Naive thymus-derived CD8-positive, alpha-beta T cell (primary cell): ENCODE data around the gene MAFB. TPM values are rescaled to one million over a fixed set of nuclear protein-coding genes. Genes with fewer than 3 reads are reported as not detected.

Source experiments
- ATAC-seq, 2 donors: fragments of 150-1000 bp; cut with Tn5 transposase in 1 of 2; sonication (Bioruptor Pico), chemical (Tn5 transposase) in 1 of 2; 1 replicate in 1 of 2; 2 replicates in 1 of 2; pipeline ENCODE4 v1.10.0; 2021; ENCODE audit warnings: mild to moderate bottlenecking in 2 of 2, moderate library complexity in 2 of 2
- POLR2A ChIA-PET: fragments of 350-600 bp; sonication (Branson Sonifier 250); formaldehyde crosslinking; loops from one replicate; lab custom pipeline; 2021; ENCODE audit warnings: antibody characterized with exemption; lab: Charles Lee
- DNase-seq, 10 donors: peaks; one replicate each; pipeline versions ENCODE4 v3.0.0 to v3.0.0-alpha.2; 2020 to 2022
- H3K27ac Mint-ChIP-seq, 10 donors: one replicate each; pipeline ENCODE4 v1.8.0; 2020 to 2022; ENCODE audit warnings: mild to moderate bottlenecking in 10 of 10, mixed read lengths in 10 of 10, moderate library complexity in 4 of 10, inconsistent platforms in 1 of 10
- H3K27me3 Mint-ChIP-seq, 5 donors: one replicate each; pipeline ENCODE4 v1.8.0; 2021 to 2022; ENCODE audit warnings: mixed read lengths in 5 of 5
- H3K36me3 Mint-ChIP-seq, 3 donors: one replicate each; pipeline ENCODE4 v1.8.0; 2020 to 2022; ENCODE audit warnings: mixed read lengths in 3 of 3, mild to moderate bottlenecking in 2 of 3, inconsistent platforms in 1 of 3
- H3K4me1 Mint-ChIP-seq, 4 donors: one replicate each; pipeline ENCODE4 v1.8.0; 2021 to 2022; ENCODE audit warnings: mixed read lengths in 4 of 4
- H3K4me3 Mint-ChIP-seq, 10 donors: one replicate each; pipeline ENCODE4 v1.8.0; 2020 to 2022; ENCODE audit warnings: mild to moderate bottlenecking in 10 of 10, mixed read lengths in 10 of 10, moderate library complexity in 6 of 10, inconsistent platforms in 1 of 10
- H3K9me3 Mint-ChIP-seq, 9 donors: one replicate each; pipeline ENCODE4 v1.8.0; 2020 to 2022; ENCODE audit warnings: mixed read lengths in 9 of 9, mild to moderate bottlenecking in 3 of 9, inconsistent platforms in 1 of 9, moderate library complexity in 1 of 9
- polyA plus RNA-seq, 3 donors: library from polyadenylated mRNA; unstranded; fragments of 300-500 nt; fragmentation: Illumina TruSeq; gene quantifications; one replicate each; pipeline ENCODE4 v1.2.3, GENCODE V29; 2021
- total RNA-seq, 8 experiments: library from RNA in 2 of 8; stranded (reverse) in 2 of 8; gene quantifications; one replicate each; pipeline ENCODE4 v1.2.3 and lab custom pipeline; 2021 to 2026

The MAFB gene
- total and polyA plus RNA-seq, 5 experiments from 2014 or later = 0.08 to 1.3 (median 1.1) TPM; not detected in 2

GRCh38 chr20:40641809-40642208 lies 47.2 kb downstream of the MAFB start:
- Mint-ChIP-seq H3K4me1 (peaks cover 0 to under 1% (median 0%) of the 10 kb centered on the region in 4 donors), H3K9me3 (peaks cover 0 to 15% (median 0%) of the 10 kb centered on the region in 9 donors), H3K27ac (no peak overlapping the region), H3K4me3 (no peak overlapping the region), H3K36me3 (no peaks in the 10 kb centered on the region), H3K27me3 (peaks cover 0 to 17% (median 4%) of the 10 kb centered on the region in 5 donors)
- ATAC-seq = no peak
- no peak for DNase-seq
- POLR2A ChIA-PET = no interaction called here

- Mint-ChIP-seq H3K36me3 (no peaks in the 10 kb centered on the region), H3K27ac (no peak overlapping the region), H3K4me3 (no peak overlapping the region), H3K27me3 (peaks cover 0 to 16% (median 3%) of the 10 kb centered on the region in 5 donors), H3K9me3 (peaks cover 0 to 18% (median 0%) of the 10 kb centered on the region in 9 donors), H3K4me1 (no peaks in the 10 kb centered on the region)
- no peak for ATAC-seq
- no peak for DNase-seq
- POLR2A ChIA-PET = no interaction called here
These were observed 47.8 kb downstream of the MAFB start for GRCh38 chr20:40641202-40641601.

- Mint-ChIP-seq H3K9me3 (peaks cover 0 to 18% (median 0%) of the 10 kb centered on the region in 9 donors), H3K4me1 (no peaks in the 10 kb centered on the region), H3K27me3 (peaks cover 0 to 16% (median 3%) of the 10 kb centered on the region in 5 donors), H3K27ac (no peak overlapping the region), H3K4me3 (no peak overlapping the region), H3K36me3 (no peaks in the 10 kb centered on the region)
- POLR2A ChIA-PET = no interaction called here
- ATAC-seq (no peak), DNase-seq (no peak)
These were observed 48.4 kb downstream of the MAFB start for GRCh38 chr20:40640667-40641066.

- H3K4me1 Mint-ChIP-seq = no peaks in the 10 kb centered on the region
- no peaks in the 10 kb centered on the region for H3K36me3 Mint-ChIP-seq
- H3K9me3 Mint-ChIP-seq = peaks cover 0 to 18% (median 0%) of the 10 kb centered on the region in 9 donors
- peaks cover 0 to 16% (median 3%) of the 10 kb centered on the region in 5 donors for H3K27me3 Mint-ChIP-seq
- DNase-seq (no peak), ATAC-seq (no peak)
- H3K27ac Mint-ChIP-seq = no peak overlapping the region
- POLR2A ChIA-PET = no interaction called here
- H3K4me3 Mint-ChIP-seq = no peak overlapping the region
These were observed 49.2 kb downstream of the MAFB start for GRCh38 chr20:40639676-40640355.

- no peak for DNase-seq
- H3K27ac Mint-ChIP-seq = no peak overlapping the region
- H3K27me3 Mint-ChIP-seq = peaks cover 0 to 16% (median 5%) of the 10 kb centered on the region in 5 donors
- ATAC-seq = no peak
- no peak overlapping the region for H3K4me3 Mint-ChIP-seq
- H3K36me3 Mint-ChIP-seq = no peaks in the 10 kb centered on the region
- peaks cover 0 to 18% (median 0%) of the 10 kb centered on the region in 9 donors for H3K9me3 Mint-ChIP-seq
- POLR2A ChIA-PET = no interaction called here
- H3K4me1 Mint-ChIP-seq = no peaks in the 10 kb centered on the region
These were observed 49.9 kb downstream of the MAFB start for GRCh38 chr20:40639132-40639531.

- Mint-ChIP-seq H3K27me3 (peaks cover 0 to 16% (median 5%) of the 10 kb centered on the region in 5 donors), H3K4me3 (no peak overlapping the region), H3K9me3 (peaks cover 0 to 18% (median 0%) of the 10 kb centered on the region in 9 donors), H3K4me1 (no peaks in the 10 kb centered on the region), H3K36me3 (no peaks in the 10 kb centered on the region), H3K27ac (no peak overlapping the region)
- ATAC-seq (no peak), DNase-seq (no peak)
- POLR2A ChIA-PET = no interaction called here
These were observed 50.6 kb downstream of the MAFB start for GRCh38 chr20:40638414-40638813.

GRCh38 chr20:40637176-40637575 lies 51.9 kb downstream of the MAFB start:
- DNase-seq (no peak), ATAC-seq (no peak)
- POLR2A ChIA-PET = no interaction called here
- peaks cover 0 to 19% (median 7%) of the 10 kb centered on the region in 5 donors for H3K27me3 Mint-ChIP-seq
- H3K27ac Mint-ChIP-seq = no peak overlapping the region
- no peaks in the 10 kb centered on the region for H3K36me3 Mint-ChIP-seq
- H3K4me3 Mint-ChIP-seq = no peak overlapping the region
- no peaks in the 10 kb centered on the region for H3K4me1 Mint-ChIP-seq
- peaks cover 0 to 18% (median 0%) of the 10 kb centered on the region in 9 donors for H3K9me3 Mint-ChIP-seq

GRCh38 chr20:40636486-40636885 lies 52.5 kb downstream of the MAFB start:
- no peak overlapping the region for H3K4me3 Mint-ChIP-seq
- ATAC-seq (no peak), DNase-seq (no peak)
- peaks cover 0 to 18% (median 0%) of the 10 kb centered on the region in 9 donors for H3K9me3 Mint-ChIP-seq
- H3K4me1 Mint-ChIP-seq = no peaks in the 10 kb centered on the region
- H3K36me3 Mint-ChIP-seq = no peaks in the 10 kb centered on the region
- peaks cover 0 to 20% (median 7%) of the 10 kb centered on the region in 5 donors for H3K27me3 Mint-ChIP-seq
- POLR2A ChIA-PET = no interaction called here
- no peak overlapping the region for H3K27ac Mint-ChIP-seq

- no peak for ATAC-seq
- POLR2A ChIA-PET = no interaction called here
- H3K4me3 Mint-ChIP-seq = no peak overlapping the region
- no peak for DNase-seq
- H3K9me3 Mint-ChIP-seq = peaks cover 0 to 18% (median 0%) of the 10 kb centered on the region in 9 donors
- no peak overlapping the region for H3K27ac Mint-ChIP-seq
- H3K36me3 Mint-ChIP-seq = no peaks in the 10 kb centered on the region
- H3K27me3 Mint-ChIP-seq = peaks cover 0 to 20% (median 7%) of the 10 kb centered on the region in 5 donors
- H3K4me1 Mint-ChIP-seq = no peaks in the 10 kb centered on the region
These were observed 53.1 kb downstream of the MAFB start for GRCh38 chr20:40635971-40636370.
